ENCODE data around the gene ALG6.
A peak's percentile ranks its signal among the peaks of the same experiment; 100 is the strongest.
"Not testable (repeated sequence)": the region's sequence is repeated elsewhere in the genome, so short reads cannot be mapped to it uniquely, and the experiment has no call there.

Gene ALG6

DNA sequence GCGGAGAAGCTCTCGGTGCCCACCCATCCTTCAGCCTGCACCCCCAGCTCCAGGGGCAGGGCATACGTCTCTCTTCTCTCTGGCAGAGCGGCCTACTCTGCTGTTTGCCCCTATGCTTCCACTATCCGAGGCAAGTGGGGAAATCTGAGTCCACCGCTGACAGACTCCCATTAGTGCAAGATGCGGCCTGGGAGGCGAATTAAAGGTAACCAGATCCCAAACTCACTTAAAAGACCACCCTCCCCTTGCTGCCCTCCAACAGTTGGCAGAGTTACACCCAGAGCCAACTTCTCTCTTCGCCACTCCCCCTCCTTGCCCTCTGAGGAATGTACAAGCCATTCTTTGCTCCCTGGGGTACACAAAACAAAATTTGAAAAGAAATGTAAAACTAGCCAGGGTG, 38.6 kb upstream of the ALG6 start:
- no peak for DNase-seq

- peak; percentile 52 for DNase-seq
Observed at GRCh38 chr1:63329621-63330330, 37.7 kb upstream of the ALG6 start.

DNA sequence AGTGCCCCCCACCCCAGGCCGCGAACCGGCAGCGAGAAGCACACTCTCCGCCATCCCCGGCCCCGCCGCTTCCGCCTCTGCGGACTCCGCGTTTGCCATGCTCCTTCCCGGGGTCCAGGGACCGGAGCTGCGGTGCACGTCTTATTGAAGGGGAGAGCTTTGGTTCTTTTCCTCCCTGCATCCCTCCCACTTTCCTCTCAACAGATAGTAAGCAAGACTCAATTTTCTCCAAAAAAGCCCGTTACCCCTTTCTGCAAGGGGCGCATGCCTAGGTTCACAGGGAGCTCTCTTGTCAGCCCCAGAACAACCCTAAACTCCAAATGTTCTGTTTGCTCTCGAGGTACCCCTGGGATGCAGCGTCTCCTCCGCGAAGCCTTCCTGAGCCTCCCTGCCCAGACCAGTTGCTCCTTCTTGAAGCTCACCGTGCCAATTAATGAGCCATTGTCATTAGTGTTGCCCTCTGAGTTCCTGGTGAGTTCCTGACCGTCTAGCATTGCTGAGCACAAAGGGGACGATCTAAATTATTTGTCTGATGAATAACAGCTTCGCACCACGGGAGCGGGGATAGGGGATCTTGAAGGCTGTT, 37.0 kb upstream of the ALG6 start:
- peak; percentile 71 for DNase-seq

- DNase-seq = no peak
Observed at GRCh38 chr1:63342402-63342801, 25.0 kb upstream of the ALG6 start.

DNA sequence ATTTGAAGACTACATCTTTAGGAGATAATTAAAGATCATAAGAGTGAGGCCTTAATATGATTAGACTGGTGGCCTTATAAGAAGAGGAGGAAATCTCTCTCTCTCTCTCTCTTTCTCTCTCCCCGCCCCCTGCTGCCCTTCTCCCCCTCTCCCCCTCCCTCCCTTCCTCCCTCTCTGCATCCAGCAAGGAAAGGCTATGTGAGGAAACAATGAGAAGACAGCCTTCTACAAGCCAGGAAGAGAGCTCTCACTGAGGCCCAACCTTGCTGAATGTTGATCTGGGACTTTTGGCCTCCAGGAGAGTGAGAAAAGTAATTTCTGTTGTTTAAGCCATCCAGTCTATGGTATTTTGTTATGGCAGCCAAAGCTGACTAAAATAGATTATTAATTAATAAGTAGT, 23.5 kb upstream of the ALG6 start:
- no peak for DNase-seq

DNA sequence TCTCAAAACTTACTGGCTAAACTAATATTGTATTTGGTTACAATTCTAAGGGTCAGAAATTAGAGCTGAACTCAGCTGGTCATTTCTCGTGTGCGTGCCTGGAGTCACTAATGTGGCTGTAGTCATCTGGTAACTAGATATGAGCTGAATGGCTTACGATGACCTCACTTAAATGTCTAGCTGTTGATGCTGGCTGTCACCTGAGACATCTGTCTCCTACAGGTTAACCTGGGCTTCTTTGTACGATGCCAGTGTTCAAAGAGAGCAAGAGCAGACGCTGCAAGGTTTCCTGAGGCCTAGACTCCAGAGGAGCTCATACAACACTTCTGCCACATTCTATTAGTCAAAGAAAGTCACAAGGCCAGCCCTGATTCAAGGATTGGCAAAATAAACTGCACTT, 17.1 kb upstream of the ALG6 start:
- DNase-seq = no peak

DNA sequence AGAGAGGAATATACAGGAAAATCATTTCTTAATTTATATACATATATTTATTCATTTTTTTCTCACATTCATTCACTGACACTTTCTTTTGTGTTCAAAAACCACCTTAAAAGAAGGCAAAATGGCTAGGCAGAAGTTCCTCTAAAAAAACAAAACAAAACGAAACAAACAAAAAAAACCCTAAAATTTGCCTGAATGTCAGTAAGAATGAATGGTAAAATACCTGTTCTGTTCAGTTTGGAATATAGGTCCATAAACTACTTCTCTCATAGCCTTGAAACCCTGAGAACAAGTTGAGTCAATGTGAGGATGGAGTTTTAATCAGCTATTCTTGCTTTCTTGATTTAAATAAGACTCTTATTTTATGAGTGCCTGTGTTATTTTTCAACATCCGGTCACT, 14.7 kb upstream of the ALG6 start:
- no peak for DNase-seq

GRCh38 chr1:63356234-63356633, 11.2 kb upstream of the ALG6 start:
- DNase-seq = not testable (repeated sequence)

- no peak for DNase-seq
Observed at GRCh38 chr1:63359561-63359960, 7.9 kb upstream of the ALG6 start.

- no peak for DNase-seq
Observed at GRCh38 chr1:63362073-63362472, 5.4 kb upstream of the ALG6 start.

GRCh38 chr1:63362578-63362977, 4.8 kb upstream of the ALG6 start:
- DNase-seq = no peak

GRCh38 chr1:63363014-63363413, 4.4 kb upstream of the ALG6 start:
- no peak for DNase-seq

- DNase-seq = no peak
Observed at GRCh38 chr1:63366908-63367214, 566 bp upstream of the ALG6 start.

DNA sequence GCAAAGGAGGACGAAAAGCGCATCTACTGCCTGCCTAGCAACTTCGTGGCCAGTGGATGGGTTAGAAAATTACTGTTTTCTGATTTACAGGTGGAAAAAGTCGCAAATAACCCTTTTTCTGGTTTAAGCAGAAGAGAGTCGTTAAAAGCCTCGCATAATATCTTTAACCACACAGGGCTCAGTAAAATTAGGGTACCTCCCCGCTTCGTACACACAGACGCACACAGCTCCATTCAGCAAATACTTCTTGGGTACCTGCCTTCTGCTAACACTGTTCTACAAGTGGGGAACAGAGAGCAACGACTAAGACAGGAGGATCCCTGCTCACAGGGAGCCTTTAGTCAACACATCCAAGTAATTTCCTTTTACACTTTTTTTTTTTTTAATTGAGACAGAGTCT, 704 bp downstream of the ALG6 start:
- DNase-seq = no peak

DNA sequence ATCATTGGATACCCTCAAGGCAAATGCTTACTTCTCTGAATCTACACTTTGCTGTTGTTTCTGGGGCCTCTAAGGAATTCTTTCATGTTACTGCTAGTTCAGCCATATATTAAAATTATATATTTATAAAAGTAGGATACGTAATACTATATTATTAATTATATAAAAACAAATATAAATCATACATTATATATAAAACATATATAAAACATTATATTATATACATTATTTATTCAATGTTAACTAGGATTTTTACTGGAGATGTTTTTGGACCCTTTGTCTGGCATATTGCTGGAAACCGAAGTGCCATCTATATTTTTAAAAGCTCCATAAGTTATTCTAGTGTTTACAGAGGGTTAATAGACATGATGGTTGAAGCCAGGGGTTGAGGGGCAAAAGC, 12.2 kb downstream of the ALG6 start:
- no peak for DNase-seq

GRCh38 chr1:63381741-63382140, 14.3 kb downstream of the ALG6 start:
- DNase-seq = no peak

GRCh38 chr1:63401945-63402344, 34.5 kb downstream of the ALG6 start:
- no peak for DNase-seq

DNA sequence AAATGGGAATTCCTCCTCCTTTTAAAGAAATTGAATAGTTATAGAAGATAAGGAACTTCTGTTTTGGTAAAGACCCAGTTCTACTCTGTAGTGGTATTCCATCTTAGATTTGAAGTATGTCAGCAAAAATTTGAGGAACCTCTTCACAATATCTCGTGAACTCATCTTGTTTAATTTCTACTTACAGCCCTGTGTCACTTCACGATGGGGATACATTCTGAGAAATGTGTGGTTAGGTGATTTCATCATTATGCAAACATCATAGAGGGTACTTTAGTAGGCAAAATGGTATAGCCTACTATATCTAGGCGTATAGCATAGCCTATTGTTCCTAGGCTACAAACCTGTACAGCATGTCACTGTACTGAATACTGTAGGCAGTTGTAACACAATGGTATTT, 36.0 kb downstream of the ALG6 start:
- no peak for DNase-seq

- DNase-seq = no peak
Observed at GRCh38 chr1:63405021-63405420, 37.6 kb downstream of the ALG6 start.

GRCh38 chr1:63405987-63406386, 38.6 kb downstream of the ALG6 start:
- no peak for DNase-seq

GRCh38 chr1:63407002-63407401, 39.6 kb downstream of the ALG6 start:
- DNase-seq = no peak

- no peak for DNase-seq
Observed at GRCh38 chr1:63408331-63408730, 40.9 kb downstream of the ALG6 start.

- DNase-seq = no peak
Observed at GRCh38 chr1:63411066-63411465, 43.6 kb downstream of the ALG6 start.

DNA sequence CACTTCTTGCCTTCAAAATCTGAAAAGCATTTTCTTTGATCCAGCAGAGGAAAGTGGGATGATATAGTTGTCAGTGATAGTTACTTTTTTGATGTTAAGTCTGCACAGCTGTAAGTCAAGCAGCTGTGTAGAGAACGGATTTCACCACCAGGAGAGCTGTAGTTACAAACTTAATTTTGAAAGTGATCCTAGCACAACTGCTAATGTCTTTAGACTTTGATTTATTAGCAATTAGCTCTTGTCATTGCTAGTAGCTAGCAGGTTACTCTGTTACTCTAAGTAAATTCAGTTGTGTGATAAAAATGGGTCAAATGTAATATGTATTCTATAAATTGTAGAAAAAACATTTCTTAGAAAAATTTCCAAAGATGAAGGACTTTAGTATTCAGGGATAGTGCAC, 46.0 kb downstream of the ALG6 start:
- no peak for DNase-seq

GRCh38 chr1:63414691-63415365, 47.4 kb downstream of the ALG6 start:
- no peak for DNase-seq

Data from retina (tissue), 1 donor.